GM12878 (cell line): ENCODE results near the gene NYAP1. TPM values are rescaled to one million over a fixed set of nuclear protein-coding genes. Genes with fewer than 3 reads are reported as not detected.
A peak's percentile ranks its signal among the peaks of the same experiment; 100 is the strongest.
"Not testable (repeated sequence)": the region's sequence is repeated elsewhere in the genome, so short reads cannot be mapped to it uniquely, and the experiment has no call there.

ENCODE experiments used
- ATAC-seq: fragments of 200-7000 bp; cut with Tn5 transposase; 3 replicates; pipeline ENCODE4 v1.9.1; 2020; ENCODE audit warnings: mild to moderate bottlenecking, moderate library complexity
- BruUV-seq: library from RNA; stranded (reverse); fragments of 400-500 nt; replicated peaks from 2 replicates; lab custom pipeline; 2021; lab: Mats Ljungman, UMichigan
- CTCF ChIA-PET: fragments of 300-600 bp; sonication (Branson Sonifier 250); formaldehyde crosslinking; extraction: SDS; loops from one replicate; lab custom pipeline; 2021; ENCODE audit warnings: inconsistent platforms; lab: Yijun Ruan, JAX
- POLR2A ChIA-PET: fragments of 350-600 bp; formaldehyde crosslinking; extraction: SDS; loops from one replicate; lab custom pipeline; 2021; ENCODE audit warnings: inconsistent platforms; lab: Charles Lee
- RAD21 ChIA-PET: fragments of 300-600 bp; sonication (Branson Sonifier 250); formaldehyde crosslinking; loops from one replicate; lab custom pipeline; 2023; ENCODE audit warnings: antibody characterized with exemption; ENCODE audit not compliant: unreplicated experiment; lab: Charles Lee
- SMC1A ChIA-PET: fragments of 300-600 bp; sonication (Branson Sonifier 250); formaldehyde crosslinking; loops from one replicate; lab custom pipeline; 2023; ENCODE audit not compliant: unreplicated experiment, uncharacterized antibody; lab: Charles Lee
- DNase-seq: peaks from one replicate; pipeline ENCODE4 v3.0.0-alpha.2; 2011; ENCODE audit warnings: low read depth, low spot score
- FAIRE-seq: peaks from 3 replicates; lab custom pipeline; 2011; peaks lifted over from hg19 to GRCh38; lab: Jason Lieb, UNC
- H2AFZ ChIP-seq: 2 replicates; pipeline ENCODE4 v1.6.0; 2011; ENCODE audit warnings: low read depth, low read length, control low read depth; ENCODE audit not compliant: control insufficient read depth
- H3K27ac ChIP-seq: 2 replicates; pipeline ENCODE4 v1.5.1; 2011; ENCODE audit warnings: control low read depth; ENCODE audit not compliant: control insufficient read depth, insufficient read depth
- H3K27me3 ChIP-seq, 2 experiments: replicated peaks in 1 of 2; 2 replicates each; pipeline versions ENCODE4 v1.6.0 to v1.6.1; 2011; ENCODE audit warnings: low read length in 1 of 2; ENCODE audit not compliant: control insufficient read depth in 2 of 2, insufficient read depth in 2 of 2
- H3K36me3 ChIP-seq, 2 experiments: 2 replicates each; pipeline ENCODE4 v1.5.1; 2011; ENCODE audit warnings: low read length in 1 of 2; ENCODE audit not compliant: control insufficient read depth in 2 of 2, insufficient read depth in 2 of 2
- H3K4me1 ChIP-seq: 2 replicates; pipeline ENCODE4 v1.6.1; 2011; ENCODE audit warnings: mild to moderate bottlenecking, low read length, moderate library complexity, mixed read lengths; ENCODE audit not compliant: control insufficient read depth, insufficient read depth
- H3K4me2 ChIP-seq: 2 replicates; pipeline ENCODE4 v1.6.0; 2011; ENCODE audit warnings: control low read depth; ENCODE audit not compliant: control insufficient read depth, insufficient read depth
- H3K4me3 ChIP-seq: fragments of 200-600 bp; sonication (generic); 2 replicates; pipeline ENCODE4 v1.5.1; 2016
- H3K79me2 ChIP-seq: 2 replicates; pipeline ENCODE4 v1.6.0; 2011; ENCODE audit warnings: low read length; ENCODE audit not compliant: control insufficient read depth, insufficient read depth
- H3K9ac ChIP-seq: 2 replicates; pipeline ENCODE4 v1.8.0; 2011; ENCODE audit warnings: low read length, control low read depth, mixed read lengths; ENCODE audit not compliant: control insufficient read depth, insufficient read depth
- H3K9me3 ChIP-seq: replicated peaks from 3 replicates; pipeline ENCODE4 v1.5.1; 2011; ENCODE audit warnings: mild to moderate bottlenecking, low read length; ENCODE audit not compliant: control insufficient read depth, insufficient read depth
- H4K20me1 ChIP-seq: 2 replicates; pipeline ENCODE4 v1.6.0; 2011; ENCODE audit not compliant: control insufficient read depth, insufficient read depth
- CEBPB ChIP-seq, 2 experiments: fragments of 150-350 bp in 1 of 2; IDR thresholded peaks; 2 replicates each; pipeline ENCODE4 v1.6.1; 2012 to 2014; ENCODE audit warnings: low read depth in 2 of 2, low read length in 2 of 2, borderline replicate concordance in 1 of 2, inconsistent platforms in 1 of 2
- SRF ChIP-seq, 2 experiments: IDR thresholded peaks; 2 replicates each; pipeline ENCODE4 v1.6.1; 2011; ENCODE audit warnings: low read depth in 2 of 2, low read length in 2 of 2, mild to moderate bottlenecking in 1 of 2, moderate library complexity in 1 of 2
- WGBS: methylation state at CpG from one replicate; pipeline ENCODE4 v1.1.6; 2016; ENCODE audit warnings: low lambda C conversion rate; ENCODE audit not compliant: insufficient replicate concordance, insufficient coverage; ENCODE audit errors: missing lambda C conversion rate; 5-methylcytosine and 5-hydroxymethylcytosine counted together
- in situ Hi-C: fragments of 300-500 bp; cut with MboI; formaldehyde crosslinking; loops from 9 replicates; pipeline ENCODE4 v1.14.3; 2018; ENCODE audit warnings: mixed read lengths
- intact Hi-C: fragments of 100-400 bp; cut with micrococcal nuclease; formaldehyde crosslinking; loops from one replicate; pipeline ENCODE4 v1.14.2; 2022; ENCODE audit not compliant: unreplicated experiment
- polyA plus RNA-seq, 11 experiments: library from polyadenylated mRNA; depleted of rRNA in 4 of 11; unstranded in 6 of 11; stranded (reverse) in 5 of 11; fragments of >200 nt; fragmentation: Nextera tagmentation in 4 of 11; fragmentation: Illumina TruSeq in 1 of 11; extraction: Ambion mirVana in 4 of 11; extraction: Trizol in 1 of 11; gene quantifications; 1 replicate in 1 of 11; 2 replicates in 10 of 11; pipeline versions ENCODE4 v1.2.1 to v1.2.3, GENCODE V29; 2011 to 2016; ENCODE audit warnings: inconsistent platforms in 2 of 11, missing spikeins in 2 of 11, low read depth in 1 of 11
- total RNA-seq, 4 experiments: library from RNA; depleted of rRNA in 3 of 4; stranded (reverse); fragments of >200 nt in 3 of 4; fragmentation: Illumina TruSeq in 1 of 4; extraction: Trizol in 1 of 4; gene quantifications; 2 replicates each; pipeline versions ENCODE4 v1.2.1 to v1.2.3, GENCODE V29; 2013 to 2021
- TF ChIP-seq, protein P1 (sequence below): fragments of 450-650 bp; IDR thresholded peaks from 2 replicates; pipeline ENCODE4 v1.6.1; 2016; ENCODE audit warnings: mild to moderate bottlenecking

Gene NYAP1
- total and polyA plus RNA-seq, 10 of the 15 experiments (the other 5 are each of a cell fraction or from before 2014, with no cell fraction given), result 0.04 to 0.28 (median 0.11) TPM; not detected in 6

GRCh38 chr7:100504031-100504430 is 20.3 kb downstream of the NYAP1 start:
- FAIRE-seq, H3K4me2 ChIP-seq, BruUV-seq, H3K9ac ChIP-seq, H3K4me3 ChIP-seq, H3K79me2 ChIP-seq, H4K20me1 ChIP-seq, intact Hi-C loops, H3K36me3 ChIP-seq, RAD21 ChIA-PET, ATAC-seq, POLR2A ChIA-PET, H3K4me1 ChIP-seq, H3K9me3 ChIP-seq, CTCF ChIA-PET, H3K27me3 ChIP-seq, H3K27ac ChIP-seq, DNase-seq, H2AFZ ChIP-seq, in situ Hi-C loops: not testable (repeated sequence)
- SMC1A ChIA-PET, result interaction anchor here (0.6 to 1.1 kb wide), 3 partner anchors 9 to 170 kb away, joined by 3 read pairs; no protein-coding TSS in a partner anchor
- 96% methylated on average over 3 of the region's 3 CpGs for WGBS

GRCh38 chr7:100504887-100505611 is 21.3 kb downstream of the NYAP1 start:
- CTCF ChIA-PET, result interaction anchor here (0.9 to 1.5 kb wide), 3 partner anchors 11 to 22 kb away, joined by 3 to 4 read pairs (median 4); no protein-coding TSS in a partner anchor
- H4K20me1 ChIP-seq, result no peaks in the 10 kb centered on the region
- no peaks in the 10 kb centered on the region for H3K79me2 ChIP-seq
- intact Hi-C loops (no loop called here), in situ Hi-C loops (no loop called here)
- H3K4me3 ChIP-seq, result no peak overlapping the region
- TF ChIP-seq CEBPB (IDR thresholded peaks at IDR 0.05; ENCODE audit: borderline replicate concordance in 1 of 2, low read depth in 2 of 2, low read length in 2 of 2) (no peak), SRF (IDR thresholded peaks at IDR 0.05; ENCODE audit: low read depth in 2 of 2, low read length in 2 of 2) (0 out of 4 replicates have a peak, but pooled peaks of 1 of the 2 experiments have one; percentile 24)
- TF ChIP-seq, protein P1, sequence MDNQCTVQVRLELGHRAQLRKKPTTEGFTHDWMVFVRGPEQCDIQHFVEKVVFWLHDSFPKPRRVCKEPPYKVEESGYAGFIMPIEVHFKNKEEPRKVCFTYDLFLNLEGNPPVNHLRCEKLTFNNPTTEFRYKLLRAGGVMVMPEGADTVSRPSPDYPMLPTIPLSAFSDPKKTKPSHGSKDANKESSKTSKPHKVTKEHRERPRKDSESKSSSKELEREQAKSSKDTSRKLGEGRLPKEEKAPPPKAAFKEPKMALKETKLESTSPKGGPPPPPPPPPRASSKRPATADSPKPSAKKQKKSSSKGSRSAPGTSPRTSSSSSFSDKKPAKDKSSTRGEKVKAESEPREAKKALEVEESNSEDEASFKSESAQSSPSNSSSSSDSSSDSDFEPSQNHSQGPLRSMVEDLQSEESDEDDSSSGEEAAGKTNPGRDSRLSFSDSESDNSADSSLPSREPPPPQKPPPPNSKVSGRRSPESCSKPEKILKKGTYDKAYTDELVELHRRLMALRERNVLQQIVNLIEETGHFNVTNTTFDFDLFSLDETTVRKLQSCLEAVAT, result 0 out of 2 replicates have a peak, but pooled peaks have one; percentile 47
- no peak overlapping the region for H3K4me2 ChIP-seq
- WGBS, result 83% methylated on average over 9 of the region's 9 CpGs
- H3K36me3 ChIP-seq, result no peaks in the 10 kb centered on the region
- H3K27me3 ChIP-seq, result no peaks in the 10 kb centered on the region
- no peak overlapping the region for H3K27ac ChIP-seq
- no peak for FAIRE-seq
- SMC1A ChIA-PET, result interaction anchor here (1.1 kb wide), 2 partner anchors 10 to 15 kb away, joined by 3 read pairs; no protein-coding TSS in a partner anchor
- H3K9me3 ChIP-seq, result no peaks in the 10 kb centered on the region
- no peak overlapping the region for H3K9ac ChIP-seq
- RAD21 ChIA-PET, result interaction anchor here (1.1 to 1.4 kb wide), 2 partner anchors 29 to 55 kb away, joined by 3 to 6 read pairs; no protein-coding TSS in a partner anchor
- no peaks in the 10 kb centered on the region; the same call in 1 of the 2 replicates for H3K4me1 ChIP-seq
- no peak for DNase-seq
- POLR2A ChIA-PET, result interaction anchor here (0.6 to 1.3 kb wide), 2 partner anchors 34 to 185 kb away, joined by 3 to 5 read pairs; partner anchors contain the start of gene AGFG2
- ATAC-seq, result no peak
- no TSS peak for BruUV-seq
- no peak overlapping the region for H2AFZ ChIP-seq
